Body of pancreas (tissue), 4 donors: ENCODE results near the gene PDLIM5.

Experiments
- CTCF ChIP-seq, 7 experiments: fragments of 450-650 bp in 4 of 7; fragments of 200-600 bp in 3 of 7; sonication (generic) in 3 of 7; IDR thresholded peaks; one replicate each; pipeline ENCODE4 v1.5.1; 2016 to 2019; ENCODE audit warnings: antibody characterized with exemption in 7 of 7
- POLR2A ChIP-seq, 3 donors: fragments of 450-650 bp; IDR thresholded peaks; one replicate each; pipeline ENCODE4 v1.6.1; 2016; ENCODE audit warnings: antibody characterized with exemption in 3 of 3, mild to moderate bottlenecking in 2 of 3

GRCh38 chr4:94403751-94404150 is 48.0 kb upstream of the PDLIM5 start:
- TF ChIP-seq CTCF (IDR thresholded peaks at IDR 0.05) (no peak), POLR2A (IDR thresholded peaks at IDR 0.05) (no peak)
